Thyroid gland (tissue), 4 donors: ENCODE data around the gene NEUROG3. TPM values are rescaled to one million over a fixed set of nuclear protein-coding genes. Genes with fewer than 3 reads are reported as not detected.

Experiments
- DNase-seq, 2 donors: peaks; one replicate each; pipeline ENCODE4 v3.0.0-alpha.2; 2019
- H3K27ac ChIP-seq, 3 donors: fragments of 200-600 bp; sonication (generic); 1 replicate in 2 of 3; 2 replicates in 1 of 3; pipeline ENCODE4 v1.5.1; 2016 to 2019; ENCODE audit warnings: mild to moderate bottlenecking in 1 of 3, moderate library complexity in 1 of 3
- H3K27me3 ChIP-seq: fragments of 200-600 bp; sonication (generic); one replicate; pipeline ENCODE4 v1.5.1; 2019
- H3K36me3 ChIP-seq, 2 donors: fragments of 200-600 bp; sonication (generic); one replicate each; pipeline ENCODE4 v1.5.1; 2016 to 2019
- H3K4me1 ChIP-seq, 2 donors: fragments of 200-600 bp; sonication (generic); one replicate each; pipeline ENCODE4 v1.5.1; 2017 to 2019
- H3K4me3 ChIP-seq, 3 donors: fragments of 200-600 bp; sonication (generic); replicated peaks in 1 of 3; 1 replicate in 2 of 3; 2 replicates in 1 of 3; pipeline ENCODE4 v1.5.1; 2016; ENCODE audit warnings: mild to moderate bottlenecking in 1 of 3
- H3K9me3 ChIP-seq: fragments of 200-600 bp; sonication (generic); one replicate; pipeline ENCODE4 v1.5.1; 2017
- CTCF ChIP-seq, 6 experiments: fragments of 200-600 bp in 3 of 6; fragments of 450-650 bp in 3 of 6; sonication (generic) in 3 of 6; IDR thresholded peaks; one replicate each; pipeline ENCODE4 v1.5.1; 2016 to 2019; ENCODE audit warnings: antibody characterized with exemption in 6 of 6, mild to moderate bottlenecking in 2 of 6, inconsistent platforms in 1 of 6, moderate library complexity in 1 of 6
- POLR2A ChIP-seq, 2 donors: fragments of 450-650 bp; IDR thresholded peaks; one replicate each; pipeline ENCODE4 v1.6.1; 2017; ENCODE audit warnings: antibody characterized with exemption in 2 of 2, mild to moderate bottlenecking in 2 of 2, moderate library complexity in 1 of 2
- WGBS, 2 donors: methylation state at CpG; one replicate each; pipeline ENCODE4 v1.1.5; 2017; 5-methylcytosine and 5-hydroxymethylcytosine counted together
- intact Hi-C: fragments of 100-400 bp; cut with DNase I; formaldehyde crosslinking; loops from one replicate; pipeline ENCODE4 v1.15.1; 2023
- total RNA-seq, 4 donors: library from RNA; depleted of rRNA; stranded (reverse); fragments of >200 nt; gene quantifications; one replicate each; pipeline ENCODE4 v1.2.3, GENCODE V29; 2016

Gene NEUROG3
- total RNA-seq, 4 donors from 2014 or later: 1.9 TPM; not detected in 3

GRCh38 chr10:69614130-69614529 is 40.9 kb upstream of the NEUROG3 start:
- Histone ChIP-seq H3K36me3 (no peaks in the 10 kb centered on the region), H3K9me3 (no peaks in the 10 kb centered on the region), H3K4me3 (no peak overlapping the region), H3K27ac (no peak overlapping the region), H3K27me3 (no peaks in the 10 kb centered on the region), H3K4me1 (no peaks in the 10 kb centered on the region)
- TF ChIP-seq CTCF (IDR thresholded peaks at IDR 0.05) (no peak), POLR2A (IDR thresholded peaks at IDR 0.05) (no peak)
- WGBS, 2 donors: 83 to 91% methylated on average over 1 of the region's 1 CpG
- no peak for DNase-seq
- intact Hi-C loops: no loop called here

GRCh38 chr10:69612760-69613159 is 39.5 kb upstream of the NEUROG3 start:
- H3K9me3 ChIP-seq: no peaks in the 10 kb centered on the region
- no peaks in the 10 kb centered on the region for H3K27me3 ChIP-seq
- intact Hi-C loops: no loop called here
- DNase-seq: no peak
- no peaks in the 10 kb centered on the region for H3K36me3 ChIP-seq
- no peak overlapping the region for H3K4me3 ChIP-seq
- no peak for TF ChIP-seq CTCF (IDR thresholded peaks at IDR 0.05)
- TF ChIP-seq POLR2A (IDR thresholded peaks at IDR 0.05): no peak
- no peak overlapping the region for H3K27ac ChIP-seq
- H3K4me1 ChIP-seq: no peaks in the 10 kb centered on the region

GRCh38 chr10:69609077-69609476 is 35.9 kb upstream of the NEUROG3 start:
- intact Hi-C loops: no loop called here
- Histone ChIP-seq H3K4me1 (no peaks in the 10 kb centered on the region), H3K4me3 (no peak overlapping the region), H3K9me3 (no peaks in the 10 kb centered on the region), H3K27me3 (no peaks in the 10 kb centered on the region), H3K36me3 (no peaks in the 10 kb centered on the region), H3K27ac (no peak overlapping the region)
- 50 to 95% methylated on average over 1 of the region's 1 CpG for whole genome bisulfite sequencing, 2 donors
- DNase-seq: no peak
- TF ChIP-seq POLR2A (IDR thresholded peaks at IDR 0.05): no peak
- no peak for TF ChIP-seq CTCF (IDR thresholded peaks at IDR 0.05)

GRCh38 chr10:69600761-69601330 is 27.6 kb upstream of the NEUROG3 start:
- Histone ChIP-seq H3K4me1 (no peaks in the 10 kb centered on the region), H3K36me3 (no peaks in the 10 kb centered on the region), H3K27me3 (no peaks in the 10 kb centered on the region), H3K9me3 (no peaks in the 10 kb centered on the region), H3K4me3 (no peak overlapping the region), H3K27ac (no peak overlapping the region)
- intact Hi-C loops: no loop called here
- no peak for TF ChIP-seq POLR2A (IDR thresholded peaks at IDR 0.05)
- TF ChIP-seq CTCF (IDR thresholded peaks at IDR 0.05): no peak
- 78% methylated on average over 5 of the region's 5 CpGs for WGBS, 2 donors
- no peak for DNase-seq

- H3K27ac ChIP-seq: no peak overlapping the region
- no peaks in the 10 kb centered on the region for H3K36me3 ChIP-seq
- DNase-seq: no peak
- WGBS, 2 donors: 17 to 33% methylated on average over 3 of the region's 3 CpGs
- no peak overlapping the region for H3K4me3 ChIP-seq
- no peaks in the 10 kb centered on the region for H3K27me3 ChIP-seq
- no peak for TF ChIP-seq POLR2A (IDR thresholded peaks at IDR 0.05)
- no peak for TF ChIP-seq CTCF (IDR thresholded peaks at IDR 0.05)
- H3K9me3 ChIP-seq: no peaks in the 10 kb centered on the region
- no peaks in the 10 kb centered on the region for H3K4me1 ChIP-seq
- intact Hi-C loops: no loop called here
Observed at GRCh38 chr10:69588358-69588757, 15.1 kb upstream of the NEUROG3 start.
